Activated CD8-positive, alpha-beta memory T cell treated with anti-CD3 and anti-CD28 coated beads, Interleukin-2, amount 50 U/mL, for 24 hours (primary cell): ENCODE data around the gene MYH16.
"Not testable (repeated sequence)": the region's sequence is repeated elsewhere in the genome, so short reads cannot be mapped to it uniquely, and the experiment has no call there.

ENCODE experiments used
- DNase-seq: peaks from one replicate; pipeline ENCODE4 v3.0.0-alpha.2; 2020; ENCODE audit errors: extremely low read depth

Gene MYH16

DNA sequence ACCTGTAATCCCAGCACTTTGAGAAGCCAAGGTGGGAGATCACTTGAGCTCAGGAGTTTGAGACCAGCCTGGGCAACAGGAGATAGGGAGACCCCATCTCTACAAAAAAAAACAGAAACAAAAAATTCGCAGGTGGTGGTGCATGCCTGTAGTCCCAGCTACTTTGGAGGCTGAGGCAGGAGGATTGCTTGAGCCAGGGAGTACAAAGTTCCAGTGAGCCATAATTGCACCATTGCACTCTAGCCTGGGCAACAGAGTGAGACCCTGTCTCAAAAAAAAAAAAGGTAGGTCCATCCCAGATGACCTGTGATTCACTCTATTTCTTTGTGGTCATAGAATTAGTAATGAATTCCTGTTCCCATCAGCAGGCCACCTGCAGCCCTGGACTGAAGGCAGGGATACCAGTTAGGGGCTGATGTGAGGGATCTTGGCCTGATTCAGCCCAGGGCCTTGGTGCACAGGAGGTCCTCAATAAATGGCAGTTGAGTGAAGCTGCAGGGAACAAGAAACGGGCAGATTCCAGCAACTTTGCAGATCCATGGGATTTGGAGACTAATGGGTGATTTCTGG is at the start of gene MYH16:
Gene MYH16 (plus strand): TSS at position 364 of the 570 bp plus-strand sequence.
- DNase-seq, result no peak

DNA sequence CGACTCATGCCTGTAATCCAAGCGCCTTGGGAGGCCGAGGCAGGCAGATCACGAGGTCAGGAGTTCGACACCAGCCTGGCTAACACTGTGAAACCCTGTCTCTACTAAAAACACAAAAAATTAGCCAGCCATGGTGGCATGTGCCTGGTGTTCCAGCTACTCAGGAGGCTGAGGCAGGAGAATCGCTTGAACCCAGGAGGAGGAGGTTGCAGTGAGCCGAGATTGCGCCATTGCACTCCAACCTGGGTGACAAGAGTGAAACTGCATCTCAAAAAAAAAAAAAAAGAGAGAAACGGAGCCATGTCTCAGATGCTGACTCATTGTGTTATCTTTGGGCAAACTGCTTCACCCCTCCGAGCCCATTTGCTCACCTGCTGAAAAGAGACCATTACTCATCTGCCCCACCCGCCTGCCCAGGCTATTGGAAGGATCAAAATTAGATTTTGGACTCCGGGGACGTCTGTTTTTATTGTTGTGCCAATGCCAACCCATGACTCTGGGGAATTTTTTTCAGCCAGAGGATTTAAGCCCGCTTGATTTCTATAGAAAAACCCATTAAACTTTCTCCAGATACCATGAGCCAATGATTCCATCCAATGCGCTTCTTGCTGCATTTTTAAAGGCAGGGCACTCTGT is 48.3 kb upstream of the MYH16 start:
- not testable (repeated sequence) for DNase-seq

DNA sequence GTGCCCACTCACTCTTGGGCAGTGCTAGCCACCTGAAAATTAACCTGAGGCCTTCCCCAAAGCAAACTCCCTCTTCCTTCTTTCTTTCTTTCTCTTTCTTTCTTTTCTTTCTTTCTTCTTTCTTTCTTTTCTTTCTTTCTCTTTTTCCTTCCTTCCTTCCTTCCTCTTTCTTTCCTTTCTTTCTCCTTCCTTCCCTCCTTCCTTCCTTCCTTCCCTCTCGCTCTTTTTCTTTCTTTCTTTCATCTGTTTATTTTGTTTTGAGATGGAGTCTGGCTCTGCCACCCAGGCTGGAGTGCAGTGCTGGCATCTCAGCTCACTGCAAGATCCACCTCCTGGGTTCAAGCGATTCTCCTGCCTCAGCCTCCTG is 47.8 kb upstream of the MYH16 start:
- DNase-seq, result no peak

DNA sequence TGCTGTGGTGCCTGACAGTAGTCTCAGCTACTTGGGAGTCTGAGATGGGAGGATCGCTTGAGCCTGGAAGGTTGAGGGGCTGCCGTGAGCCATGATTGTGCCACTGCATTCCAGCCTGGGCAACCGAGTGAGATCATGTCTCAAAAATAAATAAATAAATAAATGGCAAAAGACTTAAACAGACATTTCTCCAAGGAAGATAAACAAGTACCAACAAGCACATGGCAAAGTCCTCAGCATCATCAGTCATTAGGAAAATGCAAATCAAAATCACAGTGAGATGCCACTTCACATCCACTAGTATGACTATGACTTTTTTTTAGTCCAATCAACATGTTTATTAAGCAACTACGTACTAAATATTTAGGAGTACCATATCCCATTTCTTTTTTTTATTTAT is 43.4 kb upstream of the MYH16 start:
- DNase-seq, result no peak

DNA sequence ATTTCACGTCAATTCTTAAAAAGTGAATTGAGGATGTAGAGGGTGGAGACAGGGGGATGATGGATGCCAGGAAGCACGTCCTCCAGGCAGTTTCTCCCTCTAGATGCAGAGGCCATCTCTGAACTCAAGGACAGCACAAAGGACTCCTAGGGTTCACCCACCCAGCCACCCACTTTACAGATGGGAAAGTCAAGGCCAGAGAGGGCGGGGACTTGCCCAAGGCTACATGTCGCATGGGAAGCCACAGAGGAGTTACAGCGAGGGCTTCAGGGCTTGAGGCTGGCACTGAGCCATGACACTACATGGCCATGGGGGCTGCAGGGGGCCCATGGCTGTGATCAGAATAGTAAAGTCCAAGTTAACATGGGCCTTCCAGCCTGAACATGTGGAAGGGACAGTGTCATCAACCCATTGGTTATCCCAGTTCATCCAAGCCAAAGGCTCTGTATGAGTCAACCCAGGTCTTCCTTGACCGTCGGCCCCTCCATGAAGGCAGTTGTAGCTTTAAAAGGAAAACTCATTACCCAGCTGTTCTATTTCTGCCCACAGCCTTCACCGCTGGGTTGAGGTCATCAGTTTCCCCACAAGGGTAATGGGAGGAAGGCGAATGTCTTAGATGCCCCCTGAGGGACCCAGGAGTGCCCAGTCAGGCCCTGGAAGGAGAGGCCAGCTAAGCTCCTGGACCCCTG is 40.4 kb upstream of the MYH16 start:
- DNase-seq, result no peak

DNA sequence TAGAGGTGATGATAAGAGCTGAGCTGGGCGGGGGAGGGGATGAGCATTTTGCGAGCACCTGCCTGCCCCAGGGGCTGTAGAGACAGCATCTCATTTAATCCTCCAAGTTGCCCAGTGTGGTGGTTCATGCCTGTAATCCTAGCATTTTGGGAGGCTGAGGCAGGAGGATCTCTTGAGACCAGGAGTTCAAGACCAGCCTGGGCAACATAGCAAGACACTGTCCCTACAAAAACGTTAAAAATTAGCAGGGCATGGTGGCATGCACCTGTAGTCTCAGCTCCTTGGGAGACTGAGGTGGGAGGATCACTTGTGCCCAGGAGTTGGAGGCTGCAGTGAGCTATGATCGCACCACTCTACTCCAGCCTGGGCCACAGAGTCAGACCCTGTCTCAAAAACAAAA is 39.7 kb upstream of the MYH16 start:
- not testable (repeated sequence) for DNase-seq

DNA sequence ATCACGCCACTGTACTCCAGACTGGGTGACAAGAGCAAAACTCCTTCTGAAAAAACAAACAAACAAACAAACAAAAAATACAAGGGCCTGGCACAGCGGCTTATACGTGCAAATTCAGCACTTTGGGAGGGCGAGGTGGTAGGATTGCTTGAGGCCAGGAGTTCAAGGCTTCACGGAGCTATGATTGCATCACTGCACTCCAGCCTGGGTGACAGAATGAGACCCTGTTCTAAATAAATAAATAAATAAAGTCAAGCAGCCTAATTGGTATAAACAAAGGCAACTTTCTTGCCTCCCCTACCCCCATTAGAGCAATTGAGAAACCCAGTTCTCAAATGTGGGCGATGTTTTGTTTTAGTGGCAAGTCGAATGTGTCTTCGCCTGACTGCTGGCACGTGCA is 38.5 kb upstream of the MYH16 start:
- no peak for DNase-seq

DNA sequence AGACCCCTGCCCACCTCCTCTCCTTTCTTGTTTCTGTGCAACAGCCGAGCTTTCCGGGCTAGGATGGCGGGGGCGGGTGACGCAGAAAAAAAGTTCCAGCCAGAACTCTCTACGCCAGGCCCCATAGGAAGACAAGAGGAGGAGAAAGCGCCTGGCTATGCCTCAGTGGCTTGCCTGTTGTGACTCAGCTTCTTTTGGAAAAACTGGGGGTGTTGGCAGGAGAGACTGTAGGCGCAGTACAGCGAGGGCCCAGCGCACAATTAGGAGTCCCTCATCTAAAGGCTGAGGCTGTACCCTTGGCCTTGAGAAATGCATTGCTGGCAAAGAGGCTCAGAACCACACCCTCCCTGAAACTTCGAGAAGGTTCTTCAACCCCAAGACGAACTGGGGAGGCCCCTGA is 36.7 kb upstream of the MYH16 start:
- DNase-seq, result no peak

DNA sequence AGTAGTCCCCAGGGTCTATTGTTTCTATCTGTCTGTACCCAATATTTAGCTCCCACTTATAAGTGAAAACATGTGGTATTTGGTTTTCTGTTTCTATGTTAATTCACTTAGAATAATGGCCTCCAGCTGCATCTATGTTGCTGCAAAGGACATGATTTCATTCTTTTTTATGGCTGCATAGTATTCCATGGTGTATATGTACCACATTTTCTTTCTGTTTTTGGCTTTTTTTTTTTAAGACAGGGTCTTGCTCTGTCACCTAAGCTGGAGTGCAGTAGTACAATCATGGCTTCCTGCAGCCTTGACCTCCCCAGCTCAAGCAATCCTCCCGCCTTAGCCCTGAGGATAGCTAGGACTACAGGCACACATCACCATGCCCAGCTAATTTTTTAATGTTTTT is 34.8 kb upstream of the MYH16 start:
- DNase-seq, result not testable (repeated sequence)

DNA sequence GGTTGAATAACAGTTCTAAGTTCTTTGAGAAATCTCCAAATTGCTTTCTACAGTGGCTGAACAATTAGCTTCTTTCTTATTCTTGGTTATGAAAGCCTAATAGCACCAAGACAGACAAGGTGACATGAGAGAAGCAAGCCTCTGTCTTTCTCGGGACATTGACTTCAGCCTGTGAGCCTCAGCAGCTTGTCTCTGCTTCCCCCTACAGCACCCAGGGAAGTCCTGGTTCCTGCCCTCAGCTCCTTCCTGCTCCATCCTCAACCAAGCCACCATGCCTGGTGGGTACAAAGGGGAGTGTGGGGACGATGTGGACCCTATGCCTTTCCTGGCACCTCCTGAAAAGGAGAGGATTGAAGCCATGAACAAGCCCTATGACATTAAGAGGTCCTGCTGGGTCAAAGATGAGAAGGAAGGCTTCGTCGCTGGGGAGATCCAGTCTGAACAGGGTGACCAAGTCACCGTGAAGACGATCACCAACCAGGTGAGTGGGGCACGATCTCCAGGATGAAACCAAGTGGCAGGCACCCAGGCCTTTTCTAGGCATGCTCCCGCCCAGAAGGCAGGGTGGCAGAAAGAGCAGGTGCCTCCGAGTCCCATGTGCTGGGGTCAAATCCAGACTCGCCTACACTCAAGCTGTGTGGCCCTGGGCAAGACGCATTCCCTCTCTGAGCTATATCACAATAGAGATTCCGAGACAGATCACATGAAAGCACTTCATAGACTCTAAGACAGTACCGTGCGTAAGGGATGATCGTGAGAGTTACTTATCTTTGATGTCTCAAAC is 33.9 kb upstream of the MYH16 start:
- no peak for DNase-seq

DNA sequence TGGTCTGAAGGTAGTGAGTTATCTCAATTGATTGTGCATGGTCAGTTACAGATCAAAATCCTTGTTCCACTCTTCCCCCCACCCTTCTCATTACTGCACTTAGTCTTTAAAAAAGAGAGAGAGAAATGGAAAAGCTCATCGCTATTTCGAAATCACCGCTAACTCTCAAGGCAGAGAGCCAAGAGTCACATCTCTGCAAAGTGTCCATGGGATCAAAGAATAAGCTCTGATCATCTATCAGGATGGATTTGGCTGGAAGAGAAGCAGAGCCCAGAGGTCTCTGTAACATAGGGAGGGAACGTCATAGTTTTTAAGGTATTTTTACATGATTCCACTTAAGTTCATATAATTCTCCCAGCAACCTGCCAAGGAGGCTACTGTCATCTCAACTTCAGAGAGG is 30.0 kb upstream of the MYH16 start:
- DNase-seq, result no peak

DNA sequence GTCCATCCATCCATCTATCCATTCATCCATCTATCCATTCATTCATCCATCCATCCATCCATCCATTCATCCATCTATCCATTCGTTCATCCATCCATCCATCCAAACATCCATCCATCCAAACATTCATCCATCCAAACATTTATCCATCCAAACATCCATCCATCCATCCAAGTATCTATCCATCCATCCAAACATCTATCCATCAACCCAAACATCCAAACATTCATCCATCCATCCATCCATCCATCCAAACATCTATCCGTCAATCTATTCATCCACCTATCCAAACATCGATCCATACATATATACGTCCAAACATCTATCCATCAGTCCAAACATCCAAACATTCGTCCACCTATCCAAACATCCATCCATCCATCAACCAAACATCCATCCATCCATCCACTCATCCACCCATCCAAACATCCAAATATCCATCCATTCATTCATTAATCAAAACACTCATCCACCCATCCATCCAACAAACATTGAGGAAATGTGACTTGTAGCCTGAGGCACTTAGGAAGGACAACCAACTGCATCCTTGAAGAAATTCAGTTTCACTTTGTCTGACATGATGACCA is 28.8 kb upstream of the MYH16 start:
- no peak for DNase-seq

DNA sequence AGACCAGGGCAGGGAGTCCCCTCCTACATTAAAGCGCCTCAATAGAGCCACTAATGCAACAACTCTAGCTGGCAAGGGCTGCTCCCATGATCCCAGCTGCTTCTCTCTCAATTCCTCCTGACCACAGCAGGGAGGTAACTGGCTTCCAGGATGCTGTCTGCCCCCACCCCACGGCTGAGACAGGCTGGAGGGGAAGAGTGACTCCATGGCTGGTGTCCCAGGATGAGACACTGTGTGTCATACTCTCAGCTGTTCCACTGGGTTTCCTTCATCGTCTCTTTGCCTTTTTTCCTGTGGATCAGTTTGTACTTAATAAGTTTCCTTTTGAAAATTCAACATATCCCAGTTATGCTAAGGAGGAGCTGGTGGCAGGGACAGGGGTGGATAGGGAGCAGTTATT is 27.7 kb upstream of the MYH16 start:
- no peak for DNase-seq

DNA sequence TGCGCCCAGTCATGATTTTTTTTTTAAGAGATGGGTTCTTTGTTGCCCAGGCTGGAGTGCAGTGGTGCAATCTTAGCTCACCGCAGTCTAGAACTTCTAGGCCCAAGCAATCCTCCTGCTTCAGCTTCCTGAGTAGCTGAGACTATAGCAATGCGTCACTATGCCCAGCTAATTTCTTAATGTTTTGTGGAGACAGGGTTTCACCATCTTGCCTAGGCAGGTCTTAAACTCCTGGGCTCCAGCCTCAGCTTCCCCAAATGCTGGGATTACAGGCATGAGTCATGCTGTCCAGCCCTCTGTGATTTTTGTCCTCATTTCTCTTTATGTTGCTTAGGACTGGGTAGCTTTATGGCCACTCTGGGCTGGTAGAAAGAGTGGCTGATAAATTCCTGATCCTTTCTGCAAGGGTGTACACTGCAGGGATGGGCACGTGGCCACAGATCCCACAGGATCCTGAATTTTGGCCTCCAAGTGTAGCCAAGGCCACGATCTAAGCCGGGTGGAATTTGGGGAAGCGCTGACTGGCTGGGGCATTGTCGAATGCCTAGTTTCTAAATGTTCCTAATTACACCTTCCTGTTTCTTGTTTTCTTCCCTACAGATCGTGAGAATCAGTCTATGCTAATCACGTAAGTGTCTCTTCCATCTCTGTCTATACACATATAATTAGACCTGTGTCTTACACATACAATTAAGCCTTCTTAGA is 24.1 kb upstream of the MYH16 start:
- DNase-seq, result no peak

DNA sequence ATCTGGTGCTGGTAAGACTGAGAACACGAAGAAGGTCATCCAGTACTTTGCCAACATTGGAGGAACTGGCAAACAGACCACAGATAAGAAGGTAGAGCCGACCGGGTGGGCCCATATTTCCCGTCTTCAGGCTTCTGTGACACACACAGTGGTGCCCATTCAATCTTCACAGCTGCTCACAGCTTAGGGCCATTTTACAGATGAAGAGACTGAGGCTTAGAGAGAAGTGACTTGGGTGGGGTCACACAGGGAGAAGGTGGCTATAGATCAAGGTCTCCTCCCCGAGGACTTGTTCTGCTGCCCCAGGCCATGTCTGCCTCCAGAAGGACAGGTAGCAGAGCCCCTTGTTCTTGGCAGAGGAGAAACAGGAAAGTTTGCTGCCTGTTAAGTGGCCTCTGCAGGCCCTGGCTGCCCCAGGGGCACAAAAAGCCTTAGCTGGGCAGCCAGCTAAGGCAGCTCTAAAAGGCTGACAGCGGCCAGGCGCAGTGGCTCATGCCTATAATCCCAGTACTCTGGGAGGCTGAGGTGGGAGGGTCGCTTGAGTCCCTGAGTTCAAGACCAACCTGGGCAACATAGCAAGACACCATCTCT is 22.6 kb upstream of the MYH16 start:
- DNase-seq, result no peak

DNA sequence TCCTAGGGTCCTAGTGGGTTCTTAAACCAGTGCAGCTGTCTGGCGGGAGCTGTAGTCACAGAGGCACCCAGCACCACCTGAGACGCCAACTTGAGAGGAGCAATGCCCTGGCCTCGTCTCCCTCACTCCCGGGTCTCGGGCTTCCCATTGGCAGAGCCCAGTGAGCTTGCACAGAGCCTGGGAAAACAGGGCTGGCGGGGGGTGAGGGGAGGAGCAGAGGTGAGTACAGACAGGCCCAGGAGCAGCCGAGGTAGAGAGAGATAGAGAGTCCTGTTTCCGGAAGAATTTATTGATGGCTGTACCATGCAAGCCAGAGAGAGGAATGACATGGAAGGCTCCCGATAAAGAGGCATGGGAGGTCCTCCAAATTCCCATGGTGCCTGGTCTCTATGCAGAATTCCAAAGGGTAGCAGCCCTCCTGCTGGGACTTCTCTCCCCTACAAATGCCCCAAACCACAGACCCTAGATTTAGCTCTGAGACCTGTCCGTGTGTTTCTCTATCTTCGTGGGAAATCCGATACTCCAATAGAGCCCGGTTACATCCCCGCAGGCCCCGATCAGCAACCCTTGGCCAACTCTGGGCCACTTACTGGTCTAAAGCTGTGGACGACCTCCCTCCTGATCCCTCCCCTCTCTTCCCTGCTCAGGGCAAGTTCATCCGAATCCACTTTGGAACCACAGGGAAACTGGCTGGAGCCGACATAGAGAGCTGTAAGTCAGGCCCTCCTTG is 20.3 kb upstream of the MYH16 start:
- DNase-seq, result no peak

DNA sequence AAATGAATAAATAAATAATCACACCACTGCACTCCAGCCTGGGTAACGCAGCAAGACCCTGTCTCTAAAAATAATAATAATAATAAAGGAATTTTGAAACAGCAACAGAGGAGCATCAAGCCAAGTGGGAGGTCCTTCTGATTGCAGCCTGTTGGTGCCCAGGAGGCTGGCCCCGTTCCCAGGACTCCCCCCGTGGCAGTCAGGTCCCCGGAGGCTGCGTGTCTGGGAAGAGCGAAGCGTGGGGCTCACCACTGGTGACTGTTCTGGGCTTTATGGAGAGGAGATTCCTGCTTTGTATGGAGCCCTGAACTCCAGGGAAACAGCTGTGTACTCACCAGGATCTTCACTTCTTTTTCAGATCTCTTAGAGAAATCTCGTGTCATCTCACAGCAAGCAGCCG is 19.3 kb upstream of the MYH16 start:
- DNase-seq, result no peak

DNA sequence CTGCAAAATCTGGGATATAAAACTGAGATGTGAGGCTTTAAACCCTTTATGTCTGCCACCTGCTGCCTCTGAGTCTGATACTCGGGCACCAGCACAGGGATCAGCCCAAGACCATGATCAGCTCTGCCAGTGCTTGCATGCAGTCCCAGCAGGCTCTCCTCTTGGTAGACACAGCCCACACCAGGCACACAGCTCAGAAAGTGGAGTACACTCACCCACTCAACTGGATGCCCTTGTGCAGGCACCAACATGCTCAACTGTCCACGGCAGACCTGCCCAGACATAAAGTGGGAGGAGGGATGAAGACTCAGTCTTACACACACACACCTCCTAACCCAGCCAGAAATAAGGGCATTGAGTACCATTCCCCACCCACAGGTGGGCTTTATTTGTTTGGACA is 18.2 kb upstream of the MYH16 start:
- no peak for DNase-seq

DNA sequence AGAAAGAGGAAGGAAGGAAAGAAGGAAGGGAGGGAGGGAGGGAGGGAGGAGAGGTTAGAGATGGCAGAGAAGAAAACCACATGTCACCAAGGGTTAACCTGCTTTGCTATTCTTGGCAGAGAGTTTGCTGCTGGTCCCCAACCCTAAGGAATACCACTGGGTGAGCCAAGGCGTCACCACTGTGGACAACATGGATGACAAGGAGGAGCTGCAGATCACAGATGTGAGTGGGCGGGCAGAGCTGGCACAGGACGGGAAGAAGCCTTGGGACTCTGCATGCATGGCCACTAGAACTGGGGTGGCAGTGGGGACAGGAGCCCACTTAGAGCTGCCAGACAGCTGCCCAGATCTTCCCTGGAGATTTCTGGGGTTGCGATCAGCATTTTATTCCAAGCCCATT is 17.2 kb upstream of the MYH16 start:
- DNase-seq, result no peak

DNA sequence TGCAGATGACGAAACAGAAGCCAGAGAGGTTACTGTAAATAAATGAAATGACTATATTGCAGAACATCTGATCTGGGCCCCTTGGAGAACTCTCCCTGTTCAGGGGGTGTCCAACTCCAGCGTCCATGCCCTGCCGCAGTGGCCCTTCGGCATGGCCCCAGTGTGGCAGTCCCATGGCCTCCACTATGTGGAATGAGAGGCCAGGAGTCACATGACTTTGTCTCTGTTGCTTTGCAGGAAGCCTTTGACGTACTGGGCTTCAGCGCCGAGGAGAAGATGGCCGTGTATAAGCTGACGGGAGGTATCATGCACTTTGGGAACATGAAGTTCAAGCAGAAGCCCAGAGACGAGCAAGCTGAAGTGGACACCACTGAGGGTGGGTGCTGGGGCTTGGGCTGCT is 15.6 kb upstream of the MYH16 start:
- DNase-seq, result no peak

DNA sequence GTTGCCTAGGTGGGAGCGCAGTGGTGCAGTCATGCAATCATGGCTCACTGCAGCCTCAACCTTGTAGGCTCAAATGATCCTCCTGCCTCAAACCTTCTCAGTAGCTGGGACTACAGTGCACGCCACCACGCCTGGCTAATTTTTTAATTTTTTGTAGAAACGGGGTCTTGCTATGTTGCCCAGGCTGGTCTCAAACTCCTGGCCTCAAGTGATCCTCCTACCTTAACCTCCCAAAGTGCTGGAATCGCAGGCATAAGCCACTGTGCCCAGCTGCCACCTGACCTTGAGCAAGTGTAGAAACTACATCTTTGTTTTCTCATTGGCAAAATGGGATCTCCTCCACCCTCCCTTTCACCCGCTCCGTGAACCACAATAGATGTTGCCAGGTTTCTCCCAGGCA is 15.0 kb upstream of the MYH16 start:
- DNase-seq, result no peak
